Loucy (cell line): ENCODE results near the gene IGF1R.

Experiments
- H2AFZ ChIP-seq: fragments of 200-600 bp; sonication (generic); 2 replicates; pipeline ENCODE4 v1.6.0; 2016; ENCODE audit warnings: antibody characterized with exemption, mild to moderate bottlenecking, low read length, moderate library complexity
- H3F3A ChIP-seq: fragments of 200-600 bp; 2 replicates; pipeline ENCODE4 v1.6.0; 2016; ENCODE audit warnings: antibody characterized with exemption, low read depth, mild to moderate bottlenecking
- H3K27me3 ChIP-seq: fragments of 200-600 bp; sonication (generic); 2 replicates; pipeline ENCODE4 v1.6.1; 2014; ENCODE audit warnings: low read length, mild to moderate bottlenecking; ENCODE audit not compliant: insufficient read depth, poor library complexity, severe bottlenecking
- H3K36me3 ChIP-seq: fragments of 200-600 bp; sonication (generic); 2 replicates; pipeline ENCODE4 v1.6.1; 2016; ENCODE audit warnings: low read length; ENCODE audit not compliant: insufficient read depth
- H3K4me1 ChIP-seq: fragments of 200-600 bp; sonication (generic); 2 replicates; pipeline ENCODE4 v1.5.1; 2014; ENCODE audit warnings: low read length, mild to moderate bottlenecking; ENCODE audit not compliant: insufficient read depth, poor library complexity, severe bottlenecking
- H3K4me2 ChIP-seq: fragments of 200-600 bp; sonication (generic); 2 replicates; pipeline ENCODE4 v1.6.0; 2014; ENCODE audit warnings: antibody characterized with exemption, low read length, low read depth, mild to moderate bottlenecking; ENCODE audit not compliant: poor library complexity, severe bottlenecking
- H3K4me3 ChIP-seq: fragments of 200-600 bp; sonication (generic); 2 replicates; pipeline ENCODE4 v1.5.1; 2014; ENCODE audit warnings: low read length, mild to moderate bottlenecking, mixed read lengths; ENCODE audit not compliant: poor library complexity, severe bottlenecking
- H3K79me2 ChIP-seq: fragments of 200-600 bp; sonication (generic); 2 replicates; pipeline ENCODE4 v1.6.1; 2014; ENCODE audit warnings: low read length; ENCODE audit not compliant: insufficient read depth
- H3K9ac ChIP-seq: fragments of 200-600 bp; sonication (generic); 2 replicates; pipeline ENCODE4 v1.6.0; 2014; ENCODE audit warnings: mild to moderate bottlenecking, low read depth, low read length, moderate library complexity; ENCODE audit not compliant: poor library complexity, severe bottlenecking
- H3K9me2 ChIP-seq: fragments of 200-600 bp; sonication (generic); replicated peaks from 2 replicates; pipeline ENCODE4 v1.6.1; 2016; ENCODE audit warnings: low read depth, low read length, mixed read lengths
- H3K9me3 ChIP-seq: fragments of 200-600 bp; sonication (generic); 2 replicates; pipeline ENCODE4 v1.6.1; 2014; ENCODE audit warnings: mild to moderate bottlenecking, antibody characterized with exemption, low read length, low read depth; ENCODE audit not compliant: insufficient read depth
- H4K20me1 ChIP-seq: fragments of 200-600 bp; sonication (generic); 2 replicates; pipeline ENCODE4 v1.6.0; 2014; ENCODE audit warnings: antibody characterized with exemption, low read length, mild to moderate bottlenecking; ENCODE audit not compliant: insufficient read depth, poor library complexity, severe bottlenecking
- CTCF ChIP-seq: fragments of 200-600 bp; sonication (generic); conservative IDR thresholded peaks from 2 replicates; pipeline ENCODE4 v1.5.1; 2014; ENCODE audit warnings: mild to moderate bottlenecking, antibody characterized with exemption, low read length
- EZH2phosphoT487 ChIP-seq: fragments of 200-600 bp; IDR thresholded peaks from 2 replicates; pipeline ENCODE4 v1.6.1; 2018; ENCODE audit warnings: antibody characterized with exemption, mild to moderate bottlenecking, moderate library complexity, borderline replicate concordance

The IGF1R gene

GRCh38 chr15:98943601-98944151 lies 295.3 kb downstream of the IGF1R start:
- H3K36me3 ChIP-seq = peaks cover 51% of the 10 kb centered on the region; the same call in 1 of the 2 replicates
- H2AFZ ChIP-seq = no peak overlapping the region
- H3F3A ChIP-seq = no peaks in the 10 kb centered on the region
- no peaks in the 10 kb centered on the region for H3K27me3 ChIP-seq
- H3K4me1 ChIP-seq = no peaks in the 10 kb centered on the region
- H3K79me2 ChIP-seq = no peaks in the 10 kb centered on the region
- H3K4me3 ChIP-seq = no peak overlapping the region
- H3K4me2 ChIP-seq = no peak overlapping the region
- no peak for TF ChIP-seq EZH2phosphoT487
- TF ChIP-seq CTCF = no peak
- H3K9me2 ChIP-seq = no peaks in the 10 kb centered on the region
- no peak overlapping the region for H3K9ac ChIP-seq
- H3K9me3 ChIP-seq = no peaks in the 10 kb centered on the region
- no peaks in the 10 kb centered on the region for H4K20me1 ChIP-seq

GRCh38 chr15:98946301-98947255 lies 298.2 kb downstream of the IGF1R start:
- Histone ChIP-seq H3K9ac (no peak overlapping the region), H2AFZ (no peak overlapping the region), H3F3A (no peaks in the 10 kb centered on the region), H3K9me3 (no peaks in the 10 kb centered on the region), H3K4me1 (no peaks in the 10 kb centered on the region), H3K36me3 (peaks cover 60% of the 10 kb centered on the region; the same call in 1 of the 2 replicates), H4K20me1 (no peaks in the 10 kb centered on the region), H3K4me2 (no peak overlapping the region), H3K4me3 (no peak overlapping the region), H3K79me2 (no peaks in the 10 kb centered on the region), H3K27me3 (no peaks in the 10 kb centered on the region), H3K9me2 (no peaks in the 10 kb centered on the region)
- TF ChIP-seq EZH2phosphoT487 (no peak), CTCF (no peak)

GRCh38 chr15:98948456-98948855 lies 300.1 kb downstream of the IGF1R start:
- no peaks in the 10 kb centered on the region for H3K9me2 ChIP-seq
- H3K4me1 ChIP-seq = no peaks in the 10 kb centered on the region
- H4K20me1 ChIP-seq = no peaks in the 10 kb centered on the region
- no peak for TF ChIP-seq EZH2phosphoT487
- no peak for TF ChIP-seq CTCF
- H3K36me3 ChIP-seq = peaks cover 60% of the 10 kb centered on the region; the same call in 1 of the 2 replicates
- no peaks in the 10 kb centered on the region for H3K9me3 ChIP-seq
- no peaks in the 10 kb centered on the region for H3F3A ChIP-seq
- H3K4me2 ChIP-seq = no peak overlapping the region
- no peaks in the 10 kb centered on the region for H3K79me2 ChIP-seq
- no peak overlapping the region for H3K4me3 ChIP-seq
- H3K27me3 ChIP-seq = no peaks in the 10 kb centered on the region
- no peak overlapping the region for H2AFZ ChIP-seq
- H3K9ac ChIP-seq = no peak overlapping the region
